Measurements from ENCODE around the gene KRTAP5-10. TPM values are rescaled to one million over a fixed set of nuclear protein-coding genes. Genes with fewer than 3 reads are reported as not detected.

Gene KRTAP5-10
- polyA plus RNA-seq, 1 of the 3 experiments (the other 2 are of a cell fraction), result not detected

GRCh38 chr11:71548120-71548519 lies 17.2 kb upstream of the KRTAP5-10 start, which contains the start of gene KRTAP5-9:
Gene KRTAP5-9 (plus strand): TSS chr11:71548420. CDS start chr11:71548658, 238 bp downstream.
- peaks cover 0 to 5% of the 10 kb centered on the region in 2 experiments; a peak in 1 of 4 replicates for H3K4me1 ChIP-seq (ENCODE audit: control insufficient read depth in 1 of 2, insufficient read depth in 2 of 2, low read depth in 1 of 2, low read length in 1 of 2)

More at GRCh38 chr11:71548120-71548519, 17.2 kb upstream of the KRTAP5-10 start, which contains the start of gene KRTAP5-9:
- WGBS (ENCODE audit: low lambda C conversion rate), result 52% methylated on average over 5 of the region's 5 CpGs
- Histone ChIP-seq H3K79me2 (ENCODE audit: insufficient read depth) (no peaks in the 10 kb centered on the region), H3K36me3 (replicated peaks in 1 of 2; ENCODE audit: control insufficient read depth in 1 of 2, insufficient read depth in 2 of 2, low read length in 1 of 2) (no peaks in the 10 kb centered on the region), H3K9ac (no peak within 1 kb of the TSS), H3K9me3 (no peaks in the 10 kb centered on the region), H4K20me1 (ENCODE audit: insufficient read depth) (no peaks in the 10 kb centered on the region), H3K27ac (ENCODE audit: low read depth in 2 of 2, low read length in 1 of 2) (no peak within 1 kb of the TSS), H2AFZ (ENCODE audit: low read depth) (no peak within 1 kb of the TSS), H3F3A (replicated peaks; ENCODE audit: insufficient read depth) (no peaks in the 10 kb centered on the region), H3K4me2 (no peak within 1 kb of the TSS), H3K27me3 (ENCODE audit: insufficient read depth) (no peaks in the 10 kb centered on the region), H3K4me3 (ENCODE audit: low read depth in 2 of 2, low read length in 1 of 2) (no peak within 1 kb of the TSS), H3K9me2 (no peaks in the 10 kb centered on the region)
- ChIA-PET CTCF (interaction anchor here (0.8 to 1.9 kb wide), 2 partner anchors 16 to 32 kb away, joined by 3 to 6 read pairs; no protein-coding TSS in a partner anchor), POLR2A (no interaction called here)
- TF ChIP-seq CTCF (IDR thresholded peaks at IDR 0.05), result no peak
- no peak for TF ChIP-seq FOXM1 (IDR thresholded peaks at IDR 0.05; ENCODE audit: low read depth)
- TF ChIP-seq EZH2phosphoT487 (IDR thresholded peaks at IDR 0.05; ENCODE audit: borderline replicate concordance, low read depth), result no peak
- no peak for TF ChIP-seq YY1 (IDR thresholded peaks at IDR 0.05; ENCODE audit: low read depth)
- no peak for TF ChIP-seq NRF1 (IDR thresholded peaks at IDR 0.05; ENCODE audit: low read depth, low read length)
- TF ChIP-seq TCF12 (IDR thresholded peaks at IDR 0.05), result no peak
- no peak for TF ChIP-seq POLR2AphosphoS5 (IDR thresholded peaks at IDR 0.05; ENCODE audit: low read depth, low read length)
- no peak for TF ChIP-seq REST (IDR thresholded peaks at IDR 0.05; ENCODE audit: low read depth, low read length)
- TF ChIP-seq NFIC (IDR thresholded peaks at IDR 0.05; ENCODE audit: borderline replicate concordance), result no peak
- TF ChIP-seq RAD21 (IDR thresholded peaks at IDR 0.05; ENCODE audit: low read length), result no peak
- no peak for TF ChIP-seq GABPA (IDR thresholded peaks at IDR 0.05; ENCODE audit: low read depth)
- no peak for TF ChIP-seq MEF2A (IDR thresholded peaks at IDR 0.05; ENCODE audit: borderline replicate concordance, low read depth)
- TF ChIP-seq RFX5 (IDR thresholded peaks at IDR 0.05; ENCODE audit: low read length), result no peak
- no peak for TF ChIP-seq IRF3 (IDR thresholded peaks at IDR 0.05; ENCODE audit: low read depth, low read length)
- no peak for TF ChIP-seq PBX3 (IDR thresholded peaks at IDR 0.05)
- no peak for DNase-seq

All from SK-N-SH (cell line).